T47D (cell line): Measurements from ENCODE around the gene HAGHL.
A peak's percentile ranks its signal among the peaks of the same experiment; 100 is the strongest.

ENCODE experiments used
- DNase-seq, 2 experiments: peaks; one replicate each; pipeline versions ENCODE4 v3.0.0 to v3.0.0-alpha.2; 2011 to 2012; ENCODE audit warnings: low read depth in 1 of 2, low spot score in 1 of 2
- JUND ChIP-seq: IDR thresholded peaks from 2 replicates; pipeline ENCODE4 v1.6.1; 2012; ENCODE audit warnings: low read depth
- in situ Hi-C: cut with HindIII; loops from 2 replicates; pipeline ENCODE4 v1.10.0; 2016; ENCODE audit warnings: low sequenced_read_pairs, low pct_unique_long_range_greater_than_20kb

Gene HAGHL, protein sequence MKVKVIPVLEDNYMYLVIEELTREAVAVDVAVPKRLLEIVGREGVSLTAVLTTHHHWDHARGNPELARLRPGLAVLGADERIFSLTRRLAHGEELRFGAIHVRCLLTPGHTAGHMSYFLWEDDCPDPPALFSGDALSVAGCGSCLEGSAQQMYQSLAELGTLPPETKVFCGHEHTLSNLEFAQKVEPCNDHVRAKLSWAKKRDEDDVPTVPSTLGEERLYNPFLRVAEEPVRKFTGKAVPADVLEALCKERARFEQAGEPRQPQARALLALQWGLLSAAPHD

DNA sequence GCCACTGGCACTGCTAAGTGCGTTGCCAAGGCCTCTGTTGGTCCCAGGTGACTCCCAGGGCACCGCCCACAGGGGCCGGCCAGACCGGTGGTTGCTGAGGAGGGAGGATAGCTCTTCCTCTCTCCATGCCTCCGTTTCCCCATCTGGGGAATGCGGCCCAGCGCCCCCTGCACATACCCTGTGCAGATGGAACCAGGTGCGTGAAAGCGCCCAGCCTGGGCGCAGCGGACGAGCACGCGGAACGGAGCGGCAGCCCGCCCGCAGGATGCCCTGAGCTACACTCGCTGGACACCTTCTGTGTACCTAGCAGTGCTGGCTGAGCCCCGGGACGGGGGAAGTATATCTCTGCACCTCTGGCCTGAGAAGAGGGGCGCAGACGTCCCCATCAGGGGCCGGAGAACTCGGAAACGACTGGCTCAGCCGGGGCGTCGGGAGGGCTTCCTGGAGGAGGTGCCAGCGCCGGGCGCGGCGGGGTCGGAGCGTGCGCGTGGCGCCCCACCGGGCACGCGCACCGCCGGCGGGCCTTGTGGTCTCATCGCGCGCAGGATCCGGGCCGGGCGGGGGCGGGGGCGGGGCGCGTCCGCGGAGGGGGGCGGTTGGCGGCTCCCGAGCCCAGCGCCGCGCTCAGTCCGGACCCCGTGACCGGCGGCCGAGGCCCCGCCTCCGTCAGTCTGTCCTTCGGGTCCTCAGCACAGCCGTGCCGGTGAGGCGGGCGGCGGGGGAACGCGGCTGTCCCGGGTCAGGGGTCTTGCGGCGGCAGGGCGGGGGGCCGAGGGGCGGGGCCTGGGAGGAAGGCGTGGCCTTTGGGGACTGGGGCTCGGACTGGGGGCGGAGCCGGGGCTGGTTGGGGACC is at the start of gene HAGHL, which contains the start of gene CCDC78:
Gene HAGHL (plus strand): TSS at position 669 of the 853 bp plus-strand sequence. CDS start 404 bp downstream, outside the sequence.
Gene CCDC78 (minus strand): TSS at position 6 of the 853 bp plus-strand sequence. CDS start 76 bp downstream, outside the sequence.
- peak; percentile 79 to 84 for DNase-seq
- no peak for TF ChIP-seq JUND
- in situ Hi-C loops, result no loop called here

DNA sequence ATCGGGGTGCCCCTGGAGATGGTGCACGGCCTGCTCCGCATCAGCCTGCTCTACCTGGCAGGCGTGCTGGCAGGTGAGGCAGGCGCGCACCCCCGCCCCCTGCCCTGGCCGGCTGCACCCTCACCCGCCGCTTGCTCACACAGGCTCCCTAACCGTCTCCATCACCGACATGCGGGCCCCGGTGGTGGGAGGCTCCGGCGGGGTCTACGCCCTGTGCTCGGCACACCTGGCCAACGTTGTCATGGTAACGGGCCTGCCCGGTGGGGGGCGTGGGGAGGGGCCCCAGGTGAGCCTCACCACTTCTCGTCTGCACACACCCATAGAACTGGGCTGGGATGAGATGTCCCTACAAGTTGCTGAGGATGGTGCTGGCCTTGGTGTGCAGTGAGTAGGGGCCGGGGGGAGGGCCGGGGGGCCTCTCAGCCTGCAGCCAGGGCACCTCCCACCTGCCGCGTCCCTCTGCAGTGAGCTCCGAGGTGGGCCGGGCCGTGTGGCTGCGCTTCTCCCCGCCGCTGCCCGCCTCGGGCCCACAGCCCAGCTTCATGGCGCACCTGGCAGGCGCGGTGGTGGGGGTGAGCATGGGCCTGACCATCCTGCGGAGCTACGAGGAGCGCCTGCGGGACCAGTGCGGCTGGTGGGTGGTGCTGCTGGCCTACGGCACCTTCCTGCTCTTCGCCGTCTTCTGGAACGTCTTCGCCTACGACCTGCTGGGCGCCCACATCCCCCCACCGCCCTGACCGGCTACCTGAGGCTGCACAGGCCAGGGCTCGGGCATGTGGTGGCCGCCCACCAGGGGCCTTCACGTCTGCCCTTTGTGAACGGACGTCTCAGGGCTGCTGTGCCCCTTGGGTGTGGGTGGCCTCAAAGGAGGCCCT is 49.4 kb upstream of the HAGHL start:
- DNase-seq, result no peak
- no peak for TF ChIP-seq JUND
- in situ Hi-C loops, result no loop called here

DNA sequence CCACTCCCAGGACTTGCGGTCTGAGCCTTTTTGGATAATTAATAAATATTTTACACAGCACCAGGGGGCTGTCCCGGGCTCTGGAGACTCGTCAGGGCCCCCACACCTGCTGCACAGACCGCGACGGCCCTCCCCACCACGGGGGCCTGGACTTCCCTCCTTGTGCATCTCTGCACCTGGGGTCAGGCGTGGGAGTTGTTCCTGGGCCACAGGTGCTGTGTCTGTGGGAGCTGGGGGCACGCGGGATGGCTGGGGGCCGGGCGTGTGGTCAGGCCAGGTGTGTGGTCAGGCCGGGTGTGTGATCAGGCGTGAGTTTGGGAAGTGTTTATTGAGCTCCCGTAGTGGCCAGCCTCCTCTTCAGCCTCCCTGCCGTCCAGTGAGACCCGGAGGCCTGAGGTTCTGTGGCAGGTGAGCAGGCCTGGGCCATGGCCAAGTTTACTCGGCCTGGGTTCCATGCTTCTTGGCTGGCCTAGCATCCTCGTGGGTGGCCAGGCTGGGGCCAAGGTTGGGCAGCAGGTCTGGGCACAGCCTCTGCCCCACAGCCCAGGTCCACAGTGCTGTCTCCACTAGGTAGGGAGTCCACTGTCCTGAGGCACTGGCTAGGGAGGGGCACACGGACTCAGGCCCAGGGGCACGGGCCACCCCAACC is 48.6 kb upstream of the HAGHL start:
- in situ Hi-C loops, result no loop called here
- DNase-seq, result peak in 1 of 2 experiments; percentile 49
- no peak for TF ChIP-seq JUND

DNA sequence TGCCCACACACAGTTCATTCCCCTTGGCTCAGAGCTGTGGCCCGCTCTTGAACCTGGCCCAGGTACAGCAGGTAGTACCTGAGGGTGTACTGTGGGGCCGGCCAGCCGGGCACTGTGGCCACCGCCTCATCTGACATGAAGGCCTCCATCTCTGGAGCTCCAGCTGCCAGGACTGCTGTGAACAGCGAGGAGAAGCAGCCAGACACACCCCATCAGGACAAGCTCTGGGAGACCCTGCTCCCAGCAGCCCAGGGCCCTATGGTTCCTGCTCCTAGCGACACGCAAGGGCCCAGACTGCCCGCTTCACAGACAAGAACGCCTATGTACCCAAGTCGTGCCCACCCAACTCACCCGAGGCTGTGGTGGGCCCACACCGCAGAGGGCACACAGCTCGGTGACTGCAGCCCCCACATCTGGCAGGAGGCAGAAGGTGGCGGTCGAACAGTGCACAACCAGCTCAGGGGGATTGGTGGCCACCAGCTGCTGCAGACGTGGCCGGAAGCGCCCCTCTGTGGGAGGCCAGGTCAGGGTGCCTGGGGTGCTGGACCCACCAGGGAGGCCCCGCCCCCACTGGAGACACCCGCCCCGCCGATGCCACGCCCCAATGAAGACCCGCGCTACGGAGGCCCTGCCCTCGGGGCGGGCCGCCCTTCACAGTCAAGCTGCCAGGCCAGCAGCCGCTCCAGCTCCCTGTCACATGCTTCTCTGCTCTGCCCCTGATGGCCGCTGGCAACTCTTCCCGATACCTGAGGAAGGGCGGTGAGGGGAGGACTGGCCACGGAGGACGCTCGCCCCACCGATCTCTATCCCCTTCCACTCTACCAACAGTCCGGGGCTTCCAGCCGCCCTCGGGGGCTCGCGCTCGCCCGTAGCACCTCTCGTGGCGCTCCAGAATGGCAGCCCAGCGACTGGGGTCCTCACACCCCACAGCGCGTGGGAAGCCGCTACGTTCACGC is 47.8 kb upstream of the HAGHL start:
- peak in 1 of 2 experiments; percentile 64 for DNase-seq
- TF ChIP-seq JUND, result no peak
- in situ Hi-C loops, result no loop called here

DNA sequence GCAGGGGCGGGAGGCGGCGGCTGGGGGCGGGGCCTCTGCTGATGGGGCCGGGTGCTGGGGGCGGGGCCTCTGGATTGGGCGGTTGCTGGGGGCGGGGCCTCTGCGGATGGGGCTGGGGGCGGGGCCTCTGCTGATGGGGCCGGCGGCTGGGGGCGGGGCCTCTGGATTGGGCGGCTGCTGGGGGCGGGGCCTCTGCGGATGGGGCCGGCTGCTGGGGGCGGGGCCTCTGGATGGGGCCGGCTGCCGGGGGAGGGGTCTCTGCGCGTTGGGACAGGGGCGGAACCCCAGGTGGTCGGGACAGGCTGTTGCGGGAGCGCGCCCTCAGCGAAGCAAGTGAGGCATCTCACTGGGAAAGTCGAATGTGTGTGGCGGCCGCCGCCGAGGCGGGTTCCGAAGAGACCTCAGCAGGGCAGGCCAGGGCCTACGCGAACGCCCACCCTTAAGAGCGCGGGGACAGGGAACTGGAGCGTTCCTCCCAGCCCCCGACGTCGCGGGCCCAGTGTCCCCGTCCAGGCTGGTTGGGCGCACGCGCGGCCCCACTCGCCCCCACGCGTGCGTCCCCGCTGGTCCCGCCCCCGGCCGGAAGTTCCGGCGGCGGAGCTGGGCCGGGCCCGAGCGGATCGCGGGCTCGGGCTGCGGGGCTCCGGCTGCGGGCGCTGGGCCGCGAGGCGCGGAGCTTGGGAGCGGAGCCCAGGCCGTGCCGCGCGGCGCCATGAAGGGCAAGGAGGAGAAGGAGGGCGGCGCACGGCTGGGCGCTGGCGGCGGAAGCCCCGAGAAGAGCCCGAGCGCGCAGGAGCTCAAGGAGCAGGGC is 46.9 kb upstream of the HAGHL start, which contains the start of gene STUB1:
Gene STUB1 (plus strand): TSS at position 597 of the 811 bp plus-strand sequence. CDS start 116 bp downstream, at position 713.
- in situ Hi-C loops, result no loop called here
- peak; percentile 76 to 94 for DNase-seq
- TF ChIP-seq JUND, result no peak

DNA sequence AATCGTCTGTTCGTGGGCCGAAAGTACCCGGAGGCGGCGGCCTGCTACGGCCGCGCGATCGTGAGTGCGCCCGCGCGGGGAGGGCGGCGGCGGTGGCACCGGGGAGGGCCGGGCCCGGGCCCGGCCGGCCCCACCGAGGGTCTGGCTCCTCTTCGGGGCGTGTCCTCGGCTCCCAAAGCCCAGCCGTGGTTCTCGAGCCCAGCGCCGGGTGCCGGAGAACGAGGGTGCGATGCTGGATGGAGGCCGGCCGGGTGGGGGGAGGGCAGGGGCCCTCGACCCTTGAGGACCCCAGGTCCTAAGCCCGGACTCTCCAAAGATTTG is 46.3 kb upstream of the HAGHL start:
- no peak for DNase-seq
- in situ Hi-C loops, result no loop called here
- TF ChIP-seq JUND, result no peak

DNA sequence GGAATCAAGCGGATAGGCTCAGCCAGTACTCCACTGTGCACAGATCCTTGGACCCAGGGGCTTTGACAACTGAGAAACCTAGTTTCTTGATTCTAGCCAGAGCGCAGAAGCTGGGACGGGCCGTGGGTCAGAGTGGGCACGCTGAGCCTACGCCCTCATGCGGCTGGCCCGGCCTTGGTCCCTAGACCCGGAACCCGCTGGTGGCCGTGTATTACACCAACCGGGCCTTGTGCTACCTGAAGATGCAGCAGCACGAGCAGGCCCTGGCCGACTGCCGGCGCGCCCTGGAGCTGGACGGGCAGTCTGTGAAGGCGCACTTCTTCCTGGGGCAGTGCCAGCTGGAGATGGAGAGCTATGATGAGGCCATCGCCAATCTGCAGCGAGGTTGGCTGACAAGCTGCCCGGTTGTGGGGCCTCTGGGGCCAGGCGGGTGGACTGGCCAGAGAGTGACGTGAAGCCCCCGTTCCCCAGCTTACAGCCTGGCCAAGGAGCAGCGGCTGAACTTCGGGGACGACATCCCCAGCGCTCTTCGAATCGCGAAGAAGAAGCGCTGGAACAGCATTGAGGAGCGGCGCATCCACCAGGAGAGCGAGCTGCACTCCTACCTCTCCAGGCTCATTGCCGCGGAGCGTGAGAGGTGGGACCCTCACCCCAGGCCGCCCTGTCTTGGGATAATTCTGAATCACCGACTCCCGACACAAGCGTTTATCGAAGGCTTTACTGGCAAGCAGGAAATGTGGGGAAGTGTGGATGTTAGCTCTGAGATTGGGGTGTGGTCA is 45.8 kb upstream of the HAGHL start:
- DNase-seq, result peak in 1 of 2 experiments; percentile 72
- no peak for TF ChIP-seq JUND
- in situ Hi-C loops, result no loop called here

DNA sequence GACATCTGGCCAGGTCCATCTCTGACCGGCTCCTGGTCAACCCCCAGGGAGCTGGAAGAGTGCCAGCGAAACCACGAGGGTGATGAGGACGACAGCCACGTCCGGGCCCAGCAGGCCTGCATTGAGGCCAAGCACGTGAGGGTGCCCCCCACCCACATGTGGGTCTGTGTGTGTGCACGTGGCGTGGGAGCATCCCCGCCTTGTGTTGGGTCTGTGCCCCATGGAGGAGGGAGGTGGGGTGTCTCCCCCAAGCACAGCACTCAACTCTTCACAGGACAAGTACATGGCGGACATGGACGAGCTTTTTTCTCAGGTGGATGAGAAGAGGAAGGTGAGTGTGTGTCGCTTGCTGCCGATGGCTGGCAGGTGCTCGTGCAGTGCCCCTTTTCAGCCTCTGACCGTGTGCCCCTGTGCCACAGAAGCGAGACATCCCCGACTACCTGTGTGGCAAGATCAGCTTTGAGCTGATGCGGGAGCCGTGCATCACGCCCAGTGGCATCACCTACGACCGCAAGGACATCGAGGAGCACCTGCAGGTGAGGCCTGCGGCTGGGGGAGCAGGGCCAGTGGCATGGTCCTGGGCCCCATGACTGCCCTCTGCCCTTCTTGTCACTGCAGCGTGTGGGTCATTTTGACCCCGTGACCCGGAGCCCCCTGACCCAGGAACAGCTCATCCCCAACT is 45.0 kb upstream of the HAGHL start:
- no peak for DNase-seq
- in situ Hi-C loops, result no loop called here
- no peak for TF ChIP-seq JUND
